Stimulated activated CD4-positive, alpha-beta T cell treated with anti-CD3 and anti-CD28 coated beads, Interleukin-4, amount 100 ng/mL, for 24 hours (primary cell): ENCODE measurements around the gene CSN1S1.

Experiments used
- DNase-seq: peaks from one replicate; pipeline ENCODE4 v3.0.0-alpha.2; 2020

The CSN1S1 gene

GRCh38 chr4:69995526-69996016, 64.7 kb downstream of the CSN1S1 start, which contains the start of gene STATH:
Gene STATH, plus strand, starts transcription at chr4:69995966. Its CDS starts 2,472 bp downstream, at chr4:69998438.
- DNase-seq: no peak
